SK-N-SH treated with all-trans-retinoic acid at 6 μM for 48 hours (cell line): ENCODE measurements around the gene AMMECR1L.

Source experiments
- ATAC-seq: fragments of 200-7000 bp; cut with Tn5 transposase; 3 replicates; pipeline ENCODE4 v1.9.1; 2020; ENCODE audit warnings: mild to moderate bottlenecking, moderate library complexity
- ARNTL ChIP-seq: fragments of 450-650 bp; formaldehyde crosslinking; IDR thresholded peaks from 2 replicates; pipeline ENCODE4 v1.5.0; 2020; ENCODE audit warnings: low read depth, mild to moderate bottlenecking, moderate library complexity, borderline replicate concordance
- BACH2 ChIP-seq: fragments of 250-450 bp; sonication (Bioruptor Pico); IDR thresholded peaks from 2 replicates; pipeline ENCODE4 v1.9.0; 2021; ENCODE audit warnings: mild to moderate bottlenecking, borderline replicate concordance
- ESRRG ChIP-seq: fragments of 250-450 bp; sonication (Bioruptor Pico); IDR thresholded peaks from 2 replicates; pipeline ENCODE4 v1.6.1; 2021; ENCODE audit warnings: mild to moderate bottlenecking
- GLIS3 ChIP-seq: fragments of 250-450 bp; sonication (Bioruptor Pico); IDR thresholded peaks from 2 replicates; pipeline ENCODE4 v1.5.0; 2020; ENCODE audit warnings: mild to moderate bottlenecking, moderate library complexity
- ISL1 ChIP-seq: fragments of 250-450 bp; sonication (Bioruptor Pico); IDR thresholded peaks from 2 replicates; pipeline ENCODE4 v2.1.2; 2022; ENCODE audit warnings: mild to moderate bottlenecking, moderate library complexity
- OSR1 ChIP-seq: fragments of 250-450 bp; sonication (Bioruptor Pico); IDR thresholded peaks from 2 replicates; pipeline ENCODE4 v1.8.0; 2022; ENCODE audit warnings: moderate library complexity, mild to moderate bottlenecking, inconsistent platforms
- PPARA ChIP-seq: fragments of 250-450 bp; sonication (Bioruptor Pico); IDR thresholded peaks from 2 replicates; pipeline ENCODE4 v1.5.0; 2020; ENCODE audit warnings: mild to moderate bottlenecking, borderline replicate concordance
- SNAI2 ChIP-seq: fragments of 250-450 bp; sonication (Bioruptor Pico); IDR thresholded peaks from 2 replicates; pipeline ENCODE4 v1.5.0; 2020; ENCODE audit warnings: mild to moderate bottlenecking, moderate library complexity
- TCF4 ChIP-seq: fragments of 250-450 bp; sonication (Bioruptor Pico); IDR thresholded peaks from 2 replicates; pipeline ENCODE4 v1.8.0; 2021; ENCODE audit warnings: mild to moderate bottlenecking, moderate library complexity, borderline replicate concordance
- TOX ChIP-seq: fragments of 250-450 bp; sonication (Bioruptor Pico); IDR thresholded peaks from 2 replicates; pipeline ENCODE4 v1.8.0; 2021; ENCODE audit warnings: mild to moderate bottlenecking, moderate library complexity, borderline replicate concordance
- ZC3H10 ChIP-seq: fragments of 250-450 bp; sonication (Bioruptor Pico); IDR thresholded peaks from 2 replicates; pipeline ENCODE4 v1.5.1; 2021; ENCODE audit warnings: mild to moderate bottlenecking, moderate library complexity
- ZFP3 ChIP-seq: fragments of 250-450 bp; sonication (Bioruptor Pico); IDR thresholded peaks from 2 replicates; pipeline ENCODE4 v1.5.0; 2020; ENCODE audit warnings: mild to moderate bottlenecking, moderate library complexity
- ZFP30 ChIP-seq: fragments of 450-650 bp; formaldehyde crosslinking; IDR thresholded peaks from 2 replicates; pipeline ENCODE4 v1.5.0; 2022; ENCODE audit warnings: mild to moderate bottlenecking, moderate library complexity
- ZNF565 ChIP-seq: fragments of 450-650 bp; formaldehyde crosslinking; conservative IDR thresholded peaks from 2 replicates; pipeline ENCODE4 v1.5.0; 2020; ENCODE audit warnings: low read depth, mild to moderate bottlenecking, moderate library complexity
- ZNF70 ChIP-seq: fragments of 450-650 bp; formaldehyde crosslinking; IDR thresholded peaks from 2 replicates; pipeline ENCODE4 v1.5.0; 2020; ENCODE audit warnings: mild to moderate bottlenecking, moderate library complexity
- ZNF8 ChIP-seq: fragments of 450-650 bp; formaldehyde crosslinking; IDR thresholded peaks from 2 replicates; pipeline ENCODE4 v1.5.0; 2020; ENCODE audit warnings: mild to moderate bottlenecking, moderate library complexity
- TF ChIP-seq, protein P1 (sequence below): fragments of 250-450 bp; sonication (Bioruptor Pico); IDR thresholded peaks from 2 replicates; pipeline ENCODE4 v1.5.0; 2020; ENCODE audit warnings: mild to moderate bottlenecking, moderate library complexity
- TF ChIP-seq, protein P2 (sequence below): fragments of 250-450 bp; sonication (Bioruptor Pico); IDR thresholded peaks from 2 replicates; pipeline ENCODE4 v1.5.1; 2021; ENCODE audit warnings: mild to moderate bottlenecking, moderate library complexity
- TF ChIP-seq, protein P3 (sequence below): fragments of 250-450 bp; sonication (Bioruptor Pico); IDR thresholded peaks from 2 replicates; pipeline ENCODE4 v1.8.0; 2020; ENCODE audit warnings: mild to moderate bottlenecking, moderate library complexity, borderline replicate concordance
- TF ChIP-seq, protein P4 (sequence below): fragments of 250-450 bp; sonication (Bioruptor Pico); IDR thresholded peaks from 2 replicates; pipeline ENCODE4 v1.5.1; 2020; ENCODE audit warnings: low read depth, mild to moderate bottlenecking, moderate library complexity
- TF ChIP-seq, protein P5 (sequence below): fragments of 250-450 bp; sonication (Bioruptor Pico); IDR thresholded peaks from 2 replicates; pipeline ENCODE4 v1.8.0; 2021; ENCODE audit warnings: low read depth, mild to moderate bottlenecking, moderate library complexity, borderline replicate concordance

Gene AMMECR1L

DNA sequence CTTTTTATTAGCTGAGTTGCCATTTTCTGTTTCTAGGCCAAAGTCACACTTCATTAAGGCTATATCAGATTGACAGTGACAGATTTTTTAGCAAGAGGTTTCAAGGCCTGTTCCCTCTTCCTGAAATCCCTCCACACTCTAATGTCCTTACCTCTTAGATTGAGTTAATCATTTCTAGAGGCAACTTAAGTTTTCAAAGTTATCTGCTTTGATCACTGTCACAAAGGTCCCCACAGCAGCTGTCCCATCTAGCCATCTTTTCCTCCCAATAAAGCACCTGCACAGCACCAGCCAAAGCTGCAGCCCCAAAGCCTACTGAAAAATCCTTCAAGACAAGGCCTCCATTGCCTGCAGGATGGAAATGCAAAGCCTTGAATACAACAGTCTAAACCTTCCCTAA is 13.4 kb downstream of the AMMECR1L start:
- ATAC-seq: no peak

DNA sequence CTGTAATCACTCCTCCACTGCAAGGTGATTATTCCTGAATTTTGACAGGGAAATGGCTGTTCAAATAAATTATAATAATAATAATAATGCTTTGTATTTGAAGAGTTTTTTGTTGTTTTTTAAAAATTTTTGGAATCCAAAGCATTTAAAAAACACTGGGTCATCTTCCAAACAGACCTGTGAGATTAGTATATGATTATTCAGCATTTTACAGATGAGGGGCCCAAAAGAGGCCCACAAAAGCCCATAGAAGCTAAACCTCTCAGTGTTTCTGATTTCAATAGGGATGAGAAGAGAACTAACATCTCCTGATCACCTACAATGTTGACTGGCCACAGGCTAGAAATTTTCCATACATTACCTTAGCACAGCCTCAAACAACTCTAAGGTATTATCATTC is 19.8 kb downstream of the AMMECR1L start:
- no peak for ATAC-seq
- TF ChIP-seq ZC3H10 (CRISPR knock-in tag): no peak
- TF ChIP-seq GLIS3: no peak
- no peak for TF ChIP-seq ZNF8
- no peak for TF ChIP-seq ESRRG
- no peak for TF ChIP-seq ZFP30 (CRISPR knock-in tag)
- TF ChIP-seq, protein P1, sequence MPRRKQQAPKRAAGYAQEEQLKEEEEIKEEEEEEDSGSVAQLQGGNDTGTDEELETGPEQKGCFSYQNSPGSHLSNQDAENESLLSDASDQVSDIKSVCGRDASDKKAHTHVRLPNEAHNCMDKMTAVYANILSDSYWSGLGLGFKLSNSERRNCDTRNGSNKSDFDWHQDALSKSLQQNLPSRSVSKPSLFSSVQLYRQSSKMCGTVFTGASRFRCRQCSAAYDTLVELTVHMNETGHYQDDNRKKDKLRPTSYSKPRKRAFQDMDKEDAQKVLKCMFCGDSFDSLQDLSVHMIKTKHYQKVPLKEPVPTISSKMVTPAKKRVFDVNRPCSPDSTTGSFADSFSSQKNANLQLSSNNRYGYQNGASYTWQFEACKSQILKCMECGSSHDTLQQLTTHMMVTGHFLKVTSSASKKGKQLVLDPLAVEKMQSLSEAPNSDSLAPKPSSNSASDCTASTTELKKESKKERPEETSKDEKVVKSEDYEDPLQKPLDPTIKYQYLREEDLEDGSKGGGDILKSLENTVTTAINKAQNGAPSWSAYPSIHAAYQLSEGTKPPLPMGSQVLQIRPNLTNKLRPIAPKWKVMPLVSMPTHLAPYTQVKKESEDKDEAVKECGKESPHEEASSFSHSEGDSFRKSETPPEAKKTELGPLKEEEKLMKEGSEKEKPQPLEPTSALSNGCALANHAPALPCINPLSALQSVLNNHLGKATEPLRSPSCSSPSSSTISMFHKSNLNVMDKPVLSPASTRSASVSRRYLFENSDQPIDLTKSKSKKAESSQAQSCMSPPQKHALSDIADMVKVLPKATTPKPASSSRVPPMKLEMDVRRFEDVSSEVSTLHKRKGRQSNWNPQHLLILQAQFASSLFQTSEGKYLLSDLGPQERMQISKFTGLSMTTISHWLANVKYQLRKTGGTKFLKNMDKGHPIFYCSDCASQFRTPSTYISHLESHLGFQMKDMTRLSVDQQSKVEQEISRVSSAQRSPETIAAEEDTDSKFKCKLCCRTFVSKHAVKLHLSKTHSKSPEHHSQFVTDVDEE (CRISPR knock-in tag): no peak
- TF ChIP-seq TCF4 (CRISPR knock-in tag): no peak
- no peak for TF ChIP-seq PPARA (CRISPR knock-in tag)
- TF ChIP-seq ZFP3 (CRISPR knock-in tag): no peak
- TF ChIP-seq ZNF565 (CRISPR knock-in tag): no peak
- TF ChIP-seq SNAI2 (CRISPR knock-in tag): no peak
- no peak for TF ChIP-seq TOX
- no peak for TF ChIP-seq BACH2 (CRISPR knock-in tag)
- no peak for TF ChIP-seq ISL1 (CRISPR knock-in tag)
- TF ChIP-seq ARNTL (CRISPR knock-in tag): no peak
- TF ChIP-seq, protein P2, sequence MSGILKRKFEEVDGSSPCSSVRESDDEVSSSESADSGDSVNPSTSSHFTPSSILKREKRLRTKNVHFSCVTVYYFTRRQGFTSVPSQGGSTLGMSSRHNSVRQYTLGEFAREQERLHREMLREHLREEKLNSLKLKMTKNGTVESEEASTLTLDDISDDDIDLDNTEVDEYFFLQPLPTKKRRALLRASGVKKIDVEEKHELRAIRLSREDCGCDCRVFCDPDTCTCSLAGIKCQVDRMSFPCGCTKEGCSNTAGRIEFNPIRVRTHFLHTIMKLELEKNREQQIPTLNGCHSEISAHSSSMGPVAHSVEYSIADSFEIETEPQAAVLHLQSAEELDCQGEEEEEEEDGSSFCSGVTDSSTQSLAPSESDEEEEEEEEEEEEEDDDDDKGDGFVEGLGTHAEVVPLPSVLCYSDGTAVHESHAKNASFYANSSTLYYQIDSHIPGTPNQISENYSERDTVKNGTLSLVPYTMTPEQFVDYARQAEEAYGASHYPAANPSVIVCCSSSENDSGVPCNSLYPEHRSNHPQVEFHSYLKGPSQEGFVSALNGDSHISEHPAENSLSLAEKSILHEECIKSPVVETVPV (CRISPR knock-in tag): no peak

More for the DNA sequence above, 13.4 kb downstream of the AMMECR1L start:
- TF ChIP-seq ZFP30 (CRISPR knock-in tag): no peak

DNA sequence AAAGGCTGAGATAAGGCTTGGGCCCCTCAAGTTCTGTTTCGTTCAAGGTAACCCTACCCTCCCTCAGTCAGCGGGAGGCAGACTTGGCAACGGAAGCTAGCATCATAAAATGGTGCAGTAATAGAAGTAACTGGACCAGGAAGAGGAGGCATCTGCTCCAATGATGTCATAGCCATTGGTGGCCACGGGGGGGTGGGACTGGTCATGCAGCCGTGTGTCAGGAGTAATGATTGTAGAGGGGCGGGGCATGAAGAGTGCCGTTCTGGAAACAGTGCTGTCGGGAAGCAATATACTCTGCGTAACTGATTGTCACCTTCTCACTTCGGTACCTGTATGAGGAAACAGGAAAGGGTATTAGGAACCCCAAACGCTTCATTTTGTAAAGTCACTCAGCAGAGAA is 20.9 kb downstream of the AMMECR1L start:
- ATAC-seq: peak; percentile 47; the same call in 1 of the 3 replicates
- TF ChIP-seq ZFP3 (CRISPR knock-in tag) (no peak), ZNF70 (CRISPR knock-in tag) (peak; percentile 49; the same call in 1 of the 2 replicates)

DNA sequence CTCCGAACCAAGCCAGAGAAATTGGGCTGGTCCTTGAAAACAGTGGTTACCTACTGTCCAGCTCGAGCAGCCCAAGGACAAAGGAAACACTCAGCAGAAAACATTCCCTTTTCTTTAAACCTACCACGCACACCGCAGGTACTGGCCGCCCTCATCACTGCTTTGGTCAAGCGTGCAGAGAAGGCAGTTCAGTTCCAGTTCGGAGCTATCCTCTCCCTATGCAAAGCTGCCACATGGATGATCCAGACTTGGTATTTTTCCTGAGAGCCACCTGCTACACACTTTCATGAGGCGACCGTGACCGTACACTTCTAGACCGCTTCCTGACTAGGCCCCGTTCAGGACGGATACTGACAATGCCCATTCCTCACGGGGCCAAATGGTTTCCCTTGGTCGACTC is 23.5 kb downstream of the AMMECR1L start:
- no peak for TF ChIP-seq ESRRG
- no peak for TF ChIP-seq TCF4 (CRISPR knock-in tag)
- TF ChIP-seq, protein P1 (CRISPR knock-in tag): no peak
- no peak for TF ChIP-seq ZNF565 (CRISPR knock-in tag)
- no peak for TF ChIP-seq BACH2 (CRISPR knock-in tag)
- no peak for TF ChIP-seq ZFP30 (CRISPR knock-in tag)
- TF ChIP-seq OSR1 (CRISPR knock-in tag): no peak
- TF ChIP-seq, protein P3, sequence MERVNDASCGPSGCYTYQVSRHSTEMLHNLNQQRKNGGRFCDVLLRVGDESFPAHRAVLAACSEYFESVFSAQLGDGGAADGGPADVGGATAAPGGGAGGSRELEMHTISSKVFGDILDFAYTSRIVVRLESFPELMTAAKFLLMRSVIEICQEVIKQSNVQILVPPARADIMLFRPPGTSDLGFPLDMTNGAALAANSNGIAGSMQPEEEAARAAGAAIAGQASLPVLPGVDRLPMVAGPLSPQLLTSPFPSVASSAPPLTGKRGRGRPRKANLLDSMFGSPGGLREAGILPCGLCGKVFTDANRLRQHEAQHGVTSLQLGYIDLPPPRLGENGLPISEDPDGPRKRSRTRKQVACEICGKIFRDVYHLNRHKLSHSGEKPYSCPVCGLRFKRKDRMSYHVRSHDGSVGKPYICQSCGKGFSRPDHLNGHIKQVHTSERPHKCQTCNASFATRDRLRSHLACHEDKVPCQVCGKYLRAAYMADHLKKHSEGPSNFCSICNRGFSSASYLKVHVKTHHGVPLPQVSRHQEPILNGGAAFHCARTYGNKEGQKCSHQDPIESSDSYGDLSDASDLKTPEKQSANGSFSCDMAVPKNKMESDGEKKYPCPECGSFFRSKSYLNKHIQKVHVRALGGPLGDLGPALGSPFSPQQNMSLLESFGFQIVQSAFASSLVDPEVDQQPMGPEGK (CRISPR knock-in tag): no peak
- no peak for TF ChIP-seq ARNTL (CRISPR knock-in tag)
- no peak for TF ChIP-seq SNAI2 (CRISPR knock-in tag)
- TF ChIP-seq ZC3H10 (CRISPR knock-in tag): no peak
- TF ChIP-seq, protein P4, sequence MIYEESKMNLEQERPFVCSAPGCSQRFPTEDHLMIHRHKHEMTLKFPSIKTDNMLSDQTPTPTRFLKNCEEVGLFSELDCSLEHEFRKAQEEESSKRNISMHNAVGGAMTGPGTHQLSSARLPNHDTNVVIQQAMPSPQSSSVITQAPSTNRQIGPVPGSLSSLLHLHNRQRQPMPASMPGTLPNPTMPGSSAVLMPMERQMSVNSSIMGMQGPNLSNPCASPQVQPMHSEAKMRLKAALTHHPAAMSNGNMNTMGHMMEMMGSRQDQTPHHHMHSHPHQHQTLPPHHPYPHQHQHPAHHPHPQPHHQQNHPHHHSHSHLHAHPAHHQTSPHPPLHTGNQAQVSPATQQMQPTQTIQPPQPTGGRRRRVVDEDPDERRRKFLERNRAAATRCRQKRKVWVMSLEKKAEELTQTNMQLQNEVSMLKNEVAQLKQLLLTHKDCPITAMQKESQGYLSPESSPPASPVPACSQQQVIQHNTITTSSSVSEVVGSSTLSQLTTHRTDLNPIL (CRISPR knock-in tag): no peak
- TF ChIP-seq, protein P5, sequence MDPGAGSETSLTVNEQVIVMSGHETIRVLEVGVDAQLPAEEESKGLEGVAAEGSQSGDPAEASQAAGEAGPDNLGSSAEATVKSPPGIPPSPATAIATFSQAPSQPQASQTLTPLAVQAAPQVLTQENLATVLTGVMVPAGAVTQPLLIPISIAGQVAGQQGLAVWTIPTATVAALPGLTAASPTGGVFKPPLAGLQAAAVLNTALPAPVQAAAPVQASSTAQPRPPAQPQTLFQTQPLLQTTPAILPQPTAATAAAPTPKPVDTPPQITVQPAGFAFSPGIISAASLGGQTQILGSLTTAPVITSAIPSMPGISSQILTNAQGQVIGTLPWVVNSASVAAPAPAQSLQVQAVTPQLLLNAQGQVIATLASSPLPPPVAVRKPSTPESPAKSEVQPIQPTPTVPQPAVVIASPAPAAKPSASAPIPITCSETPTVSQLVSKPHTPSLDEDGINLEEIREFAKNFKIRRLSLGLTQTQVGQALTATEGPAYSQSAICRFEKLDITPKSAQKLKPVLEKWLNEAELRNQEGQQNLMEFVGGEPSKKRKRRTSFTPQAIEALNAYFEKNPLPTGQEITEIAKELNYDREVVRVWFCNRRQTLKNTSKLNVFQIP: no peak
- TF ChIP-seq, all 23 proteins: peak for 0
- ATAC-seq: no peak
